SK-N-SH (cell line): ENCODE data around the gene C11orf54. TPM values are rescaled to one million over a fixed set of nuclear protein-coding genes. Genes with fewer than 3 reads are reported as not detected.

Experiments
- CTCF ChIA-PET: fragments of 300-600, 350-600 bp; formaldehyde crosslinking; extraction: SDS; loops from one replicate; lab custom pipeline; 2021; lab: Yijun Ruan, JAX
- POLR2A ChIA-PET: fragments of 350-600 bp; sonication (Branson Sonifier 250); formaldehyde crosslinking; extraction: SDS; loops from one replicate; lab custom pipeline; 2020; ENCODE audit warnings: antibody characterized with exemption, inconsistent platforms; lab: Yijun Ruan, JAX
- DNase-seq: peaks from one replicate; pipeline ENCODE4 v3.0.0; 2012
- H2AFZ ChIP-seq: fragments of 200-600 bp; sonication (generic); 2 replicates; pipeline ENCODE4 v1.8.1; 2016; ENCODE audit warnings: antibody characterized with exemption, mild to moderate bottlenecking, low read depth
- H3F3A ChIP-seq: fragments of 200-600 bp; sonication (generic); replicated peaks from 2 replicates; pipeline ENCODE3; 2016; ENCODE audit warnings: antibody characterized with exemption, mild to moderate bottlenecking; ENCODE audit not compliant: insufficient read depth
- H3K27ac ChIP-seq, 2 experiments: fragments of 200-500 bp in 1 of 2; fragments of 200-600 bp in 1 of 2; sonication (Bioruptor generic) in 1 of 2; sonication (generic), shearing (Covaris generic) in 1 of 2; 2 replicates each; pipeline versions ENCODE4 v1.5.1 to v1.6.1; 2014 to 2016; ENCODE audit warnings: low read depth in 2 of 2, inconsistent platforms in 1 of 2, low read length in 1 of 2, mild to moderate bottlenecking in 1 of 2, mixed read lengths in 1 of 2
- H3K27me3 ChIP-seq: fragments of 200-600 bp; sonication (generic), shearing (Covaris generic); 2 replicates; pipeline ENCODE4 v1.6.1; 2016; ENCODE audit warnings: mixed run types; ENCODE audit not compliant: insufficient read depth
- H3K36me3 ChIP-seq, 2 experiments: fragments of 200-500 bp in 1 of 2; fragments of 200-600 bp in 1 of 2; sonication (Bioruptor generic) in 1 of 2; sonication (generic) in 1 of 2; replicated peaks in 1 of 2; 2 replicates each; pipeline versions ENCODE3 to v1.5.1; 2014 to 2016; ENCODE audit warnings: low read length in 1 of 2, mild to moderate bottlenecking in 1 of 2; ENCODE audit not compliant: insufficient read depth in 2 of 2, control insufficient read depth in 1 of 2
- H3K4me1 ChIP-seq, 2 experiments: fragments of 200-500 bp in 1 of 2; fragments of 200-600 bp in 1 of 2; sonication (Bioruptor generic) in 1 of 2; sonication (generic), shearing (Covaris generic) in 1 of 2; 2 replicates each; pipeline versions ENCODE4 v1.5.1 to v1.6.1; 2014 to 2016; ENCODE audit warnings: low read depth in 1 of 2, low read length in 1 of 2, mixed run types in 1 of 2; ENCODE audit not compliant: insufficient read depth in 2 of 2, control insufficient read depth in 1 of 2
- H3K4me2 ChIP-seq: fragments of 200-600 bp; sonication (generic), shearing (Covaris generic); 2 replicates; pipeline ENCODE4 v1.6.1; 2017; ENCODE audit warnings: mixed run types
- H3K4me3 ChIP-seq, 2 experiments: fragments of 200-500 bp in 1 of 2; fragments of 200-600 bp in 1 of 2; sonication (Bioruptor generic) in 1 of 2; sonication (generic), shearing (Covaris generic) in 1 of 2; 2 replicates each; pipeline versions ENCODE4 v1.5.1 to v1.8.1; 2014 to 2016; ENCODE audit warnings: low read depth in 2 of 2, inconsistent platforms in 1 of 2, low read length in 1 of 2, mild to moderate bottlenecking in 1 of 2, mixed read lengths in 1 of 2, moderate library complexity in 1 of 2
- H3K79me2 ChIP-seq: fragments of 200-600 bp; sonication (generic); 2 replicates; pipeline ENCODE4 v1.8.1; 2017; ENCODE audit warnings: mild to moderate bottlenecking; ENCODE audit not compliant: insufficient read depth
- H3K9ac ChIP-seq: fragments of 200-600 bp; sonication (generic); 2 replicates; pipeline ENCODE4 v1.6.1; 2017; ENCODE audit warnings: mixed run types
- H3K9me2 ChIP-seq: fragments of 200-600 bp; sonication (generic); 2 replicates; pipeline ENCODE4 v1.6.1; 2017; ENCODE audit warnings: mixed run types
- H3K9me3 ChIP-seq: fragments of 200-600 bp; sonication (generic); 2 replicates; pipeline ENCODE4 v1.6.1; 2017; ENCODE audit warnings: mixed run types, mild to moderate bottlenecking, moderate library complexity
- H4K20me1 ChIP-seq: fragments of 200-600 bp; sonication (generic); 2 replicates; pipeline ENCODE4 v1.6.1; 2017; ENCODE audit warnings: mild to moderate bottlenecking, mixed run types; ENCODE audit not compliant: insufficient read depth
- EZH2phosphoT487 ChIP-seq: fragments of 200-600 bp; sonication (generic); IDR thresholded peaks from 2 replicates; pipeline ENCODE4 v1.6.1; 2017; ENCODE audit warnings: low read depth, mixed run types, mild to moderate bottlenecking, antibody characterized with exemption, moderate library complexity, borderline replicate concordance
- FOSL2 ChIP-seq: IDR thresholded peaks from 2 replicates; pipeline ENCODE4 v1.4.0; 2012; ENCODE audit warnings: low read depth, mild to moderate bottlenecking, moderate library complexity, borderline replicate concordance
- JUND ChIP-seq: IDR thresholded peaks from 2 replicates; pipeline ENCODE4 v1.4.0; 2012
- MAX ChIP-seq: IDR thresholded peaks from 2 replicates; pipeline ENCODE4 v1.4.0; 2012; ENCODE audit warnings: low read depth
- MXI1 ChIP-seq: IDR thresholded peaks from 2 replicates; pipeline ENCODE4 v1.6.1; 2012; ENCODE audit warnings: mild to moderate bottlenecking, low read depth, low read length, improper control_type of control experiment
- TCF12 ChIP-seq: IDR thresholded peaks from 2 replicates; pipeline ENCODE4 v1.4.0; 2012
- WGBS: methylation state at CpG from one replicate; pipeline ENCODE4 v1.1.6; 2017; ENCODE audit warnings: low lambda C conversion rate; 5-methylcytosine and 5-hydroxymethylcytosine counted together
- polyA plus RNA-seq, 3 experiments: library from polyadenylated mRNA; depleted of rRNA; stranded (reverse); fragments of >200 nt; gene quantifications; 2 replicates each; pipeline ENCODE4 v1.2.3, GENCODE V29; 2012
- TF ChIP-seq, protein P1 (sequence below): IDR thresholded peaks from 2 replicates; pipeline ENCODE4 v1.4.0; 2012; ENCODE audit warnings: low read depth, borderline replicate concordance

C11orf54 gene
- polyA plus RNA-seq, 1 of the 3 experiments (the other 2 are of a cell fraction): 7.7 TPM

GRCh38 chr11:93740031-93740729 lies 1.3 kb upstream of the C11orf54 start:
- CTCF ChIA-PET: interaction anchor here (0.7 to 1.8 kb wide), 4 partner anchors 10 to 44 kb away, joined by 3 to 5 read pairs (median 4); partner anchors contain the start of gene MED17

GRCh38 chr11:93740730-93741093 lies 760 bp upstream of the C11orf54 start:
- peaks cover 43 to 55% of the 10 kb centered on the region in 2 experiments for H3K36me3 ChIP-seq
- peak overlapping the region; percentile 93 to 96 for H3K27ac ChIP-seq
- peaks cover 71% of the 10 kb centered on the region for H3K79me2 ChIP-seq
- DNase-seq: peak; percentile 58
- peaks cover 31% of the 10 kb centered on the region for H3F3A ChIP-seq
- H3K9me2 ChIP-seq: no peaks in the 10 kb centered on the region
- POLR2A ChIA-PET: interaction anchor here (0.7 to 3.3 kb wide), 10 partner anchors 10 to 389 kb away, joined by 3 to 72 read pairs (median 4); partner anchors contain the start of genes CEP295 and MED17
- CTCF ChIA-PET: interaction anchor here (0.7 to 1.8 kb wide), 3 partner anchors 10 to 41 kb away, joined by 3 to 4 read pairs (median 3); no protein-coding TSS in a partner anchor
- H3K9ac ChIP-seq: peak overlapping the region; percentile 98
- no peaks in the 10 kb centered on the region for H3K9me3 ChIP-seq
- H3K4me2 ChIP-seq: peak overlapping the region; percentile 88
- WGBS: 1% methylated on average over 16 of the region's 20 CpGs
- no peaks in the 10 kb centered on the region for H3K27me3 ChIP-seq
- H3K4me1 ChIP-seq: peaks cover 10 to 24% of the 10 kb centered on the region in 2 experiments; a peak in 3 of 4 replicates
- peak overlapping the region; percentile 94 to 95 for H3K4me3 ChIP-seq
- peaks cover 48% of the 10 kb centered on the region for H4K20me1 ChIP-seq
- peak overlapping the region; percentile 60; the same call in 1 of the 2 replicates for H2AFZ ChIP-seq
- TF ChIP-seq EZH2phosphoT487: no peak
- TF ChIP-seq MXI1: peak; percentile 99
- TF ChIP-seq, protein P1, sequence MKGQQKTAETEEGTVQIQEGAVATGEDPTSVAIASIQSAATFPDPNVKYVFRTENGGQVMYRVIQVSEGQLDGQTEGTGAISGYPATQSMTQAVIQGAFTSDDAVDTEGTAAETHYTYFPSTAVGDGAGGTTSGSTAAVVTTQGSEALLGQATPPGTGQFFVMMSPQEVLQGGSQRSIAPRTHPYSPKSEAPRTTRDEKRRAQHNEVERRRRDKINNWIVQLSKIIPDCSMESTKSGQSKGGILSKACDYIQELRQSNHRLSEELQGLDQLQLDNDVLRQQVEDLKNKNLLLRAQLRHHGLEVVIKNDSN: peak; percentile 64; the same call in 1 of the 2 replicates
- TF ChIP-seq MAX: peak; percentile 95

More at GRCh38 chr11:93740031-93740729, 1.3 kb upstream of the C11orf54 start:
- Histone ChIP-seq H3F3A (peaks cover 36% of the 10 kb centered on the region), H2AFZ (no peak overlapping the region; the same call in 1 of the 2 replicates), H3K4me3 (peak overlapping the region; percentile 94 to 95), H3K79me2 (peaks cover 76% of the 10 kb centered on the region), H3K9ac (peak overlapping the region; percentile 98), H3K9me2 (no peaks in the 10 kb centered on the region), H3K27me3 (no peaks in the 10 kb centered on the region), H4K20me1 (peaks cover 53% of the 10 kb centered on the region), H3K4me2 (peak overlapping the region; percentile 88), H3K4me1 (peaks cover 10 to 24% of the 10 kb centered on the region in 2 experiments; a peak in 3 of 4 replicates), H3K27ac (peak overlapping the region; percentile 93 to 96), H3K36me3 (peaks cover 48 to 60% of the 10 kb centered on the region in 2 experiments), H3K9me3 (no peaks in the 10 kb centered on the region)
- DNase-seq: no peak
- TF ChIP-seq JUND: peak; percentile 27; the same call in 1 of the 2 replicates
- TF ChIP-seq FOSL2: peak; percentile 31; the same call in 1 of the 2 replicates
- TF ChIP-seq TCF12: no peak
- 1% methylated on average over 18 of the region's 18 CpGs for WGBS
- POLR2A ChIA-PET: interaction anchor here (0.7 to 3.3 kb wide), 5 partner anchors 10 to 1040 kb away, joined by 3 to 72 read pairs (median 5); partner anchors contain the start of gene MED17
